Suppressor macrophage treated with lipopolysaccharide for 1 hour (primary cell): ENCODE results near the gene SLIT2.

Experiments
- DNase-seq, 3 donors: peaks; one replicate each; pipeline ENCODE4 v3.0.0-alpha.2; 2020 to 2022

SLIT2 gene

DNA sequence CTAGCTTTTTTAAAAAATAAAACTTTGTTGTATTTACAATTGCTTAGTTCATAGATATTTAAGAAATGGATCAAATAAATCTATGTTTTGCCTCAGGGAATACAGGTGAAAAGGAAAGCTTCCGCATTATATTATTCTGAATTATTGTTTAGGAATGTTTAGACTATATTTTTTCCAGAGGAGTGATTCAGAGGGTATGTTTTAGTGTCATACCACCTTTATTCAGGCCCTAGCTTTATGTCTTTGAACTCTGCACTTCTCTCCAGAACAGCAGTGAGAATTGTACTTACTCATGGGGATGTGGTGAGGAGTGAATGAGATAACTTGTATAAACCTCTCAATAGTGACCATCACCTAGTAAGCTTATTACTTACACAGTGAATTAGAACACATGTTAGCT lies 14.0 kb downstream of the SLIT2 start:
- DNase-seq: no peak

DNA sequence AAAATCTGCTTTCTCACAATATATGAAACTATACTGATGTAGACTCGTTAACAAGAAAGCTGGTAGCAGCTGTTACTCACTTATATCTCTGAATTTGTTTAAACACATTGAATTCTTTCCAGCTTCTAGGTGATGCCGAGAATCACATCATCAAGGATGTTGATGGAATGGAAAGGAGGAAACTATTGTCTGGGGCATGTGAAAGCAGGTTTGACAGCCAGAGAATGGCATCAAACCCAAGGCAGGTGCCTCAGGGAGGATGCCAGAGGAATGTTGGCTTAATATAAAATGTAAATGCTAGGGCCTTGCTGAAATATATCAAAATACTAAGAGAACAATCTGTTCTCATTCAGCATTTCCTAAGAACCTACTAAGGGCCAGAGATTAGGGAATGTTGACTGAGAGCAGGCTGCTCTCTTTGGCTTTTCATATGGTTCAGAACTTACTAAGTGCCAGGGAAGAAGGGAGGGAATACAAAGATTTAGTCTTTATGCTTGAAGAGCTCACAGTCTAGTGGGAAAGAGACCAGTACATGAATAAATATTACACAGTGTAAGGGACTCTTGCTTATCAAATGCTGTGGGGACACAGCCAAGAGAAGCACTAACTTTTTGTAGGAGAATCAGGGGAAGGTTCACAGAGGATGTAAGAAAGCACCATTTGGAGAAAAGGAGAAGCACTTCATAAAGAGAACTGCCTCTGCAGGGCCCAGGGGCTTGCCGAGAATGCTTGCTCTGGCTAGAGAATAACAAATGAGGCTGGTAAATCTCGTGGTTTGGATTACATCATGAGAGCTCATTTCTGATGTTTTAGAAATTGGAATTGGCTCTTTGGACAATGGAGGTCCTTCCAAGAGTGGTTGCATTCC lies 14.7 kb downstream of the SLIT2 start:
- DNase-seq: no peak

DNA sequence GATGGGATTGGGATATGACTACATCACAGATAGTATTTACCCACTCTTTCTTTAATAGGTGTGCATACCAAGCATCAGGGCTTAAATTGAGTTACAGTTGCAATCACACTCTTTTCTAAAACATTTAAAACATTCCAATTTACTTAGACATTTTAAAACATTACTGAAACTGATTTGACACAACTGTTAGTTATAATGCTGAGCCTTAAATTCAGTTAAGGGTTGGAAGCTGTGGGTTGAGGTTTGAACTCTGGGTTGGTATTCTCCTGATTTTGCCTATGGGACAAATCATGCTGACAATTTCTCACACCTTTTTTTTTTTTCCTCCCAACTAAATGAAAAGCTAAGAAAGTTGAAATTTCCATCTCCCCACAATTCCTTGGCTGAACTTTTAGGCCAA lies 16.3 kb downstream of the SLIT2 start:
- no peak for DNase-seq

DNA sequence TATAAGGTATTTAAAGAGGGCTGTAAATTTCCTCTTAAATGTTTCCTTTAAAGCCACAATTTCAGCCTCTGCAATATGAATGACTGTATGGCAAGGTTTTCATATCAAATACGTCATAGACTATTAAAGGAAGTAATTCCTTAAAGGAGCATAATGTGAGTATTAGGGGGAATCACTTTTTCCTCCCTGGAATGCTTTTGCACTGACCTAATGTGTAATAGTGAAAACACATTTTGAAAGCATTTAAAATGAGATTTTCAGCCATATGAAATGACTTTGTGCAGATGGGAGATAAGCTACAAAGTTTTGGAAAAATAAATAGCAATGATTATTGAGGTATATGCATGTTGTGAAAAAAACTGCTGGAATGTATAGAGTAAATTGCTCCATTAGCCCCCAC lies 17.6 kb downstream of the SLIT2 start:
- DNase-seq: no peak

DNA sequence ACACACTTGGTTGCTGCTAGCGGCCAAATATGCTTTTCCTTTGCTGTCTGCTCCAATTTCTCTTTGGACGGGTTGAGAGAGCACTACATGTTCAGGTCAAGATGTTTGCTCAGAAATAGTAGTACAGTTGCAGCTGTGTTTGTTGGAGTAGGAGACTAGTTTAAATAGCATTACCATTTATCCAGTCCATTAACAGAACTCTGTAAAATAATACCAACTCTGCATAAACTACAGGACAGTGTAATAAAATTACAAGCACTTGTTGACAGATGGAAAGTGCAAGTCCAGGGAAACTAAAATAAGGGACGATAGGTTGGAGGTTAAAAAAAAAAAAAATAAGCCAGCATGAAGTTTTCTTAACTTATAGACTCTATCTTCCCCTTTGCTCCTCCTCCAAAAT lies 20.2 kb downstream of the SLIT2 start:
- no peak for DNase-seq

DNA sequence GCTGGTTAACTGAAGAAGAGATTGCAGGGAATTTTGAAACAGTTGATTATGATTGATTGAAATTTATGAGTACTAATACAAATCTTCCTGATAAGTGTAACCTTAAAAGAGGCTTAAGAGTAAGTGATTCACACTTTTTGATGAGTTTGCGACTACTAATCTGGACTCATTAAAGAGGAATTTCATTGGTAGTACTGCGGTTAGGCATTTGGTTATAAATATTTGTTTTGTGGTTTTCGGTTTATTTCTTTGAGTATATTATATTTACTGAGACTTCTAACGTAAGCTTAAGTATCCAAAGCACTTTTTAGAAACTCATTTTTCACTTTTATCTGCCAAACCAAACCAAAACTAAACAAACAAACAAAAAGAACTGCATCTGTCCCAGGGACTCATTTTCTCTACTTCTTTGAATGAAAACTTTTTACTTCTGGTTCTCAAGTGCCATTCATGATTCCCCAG lies 20.7 kb downstream of the SLIT2 start:
- no peak for DNase-seq

DNA sequence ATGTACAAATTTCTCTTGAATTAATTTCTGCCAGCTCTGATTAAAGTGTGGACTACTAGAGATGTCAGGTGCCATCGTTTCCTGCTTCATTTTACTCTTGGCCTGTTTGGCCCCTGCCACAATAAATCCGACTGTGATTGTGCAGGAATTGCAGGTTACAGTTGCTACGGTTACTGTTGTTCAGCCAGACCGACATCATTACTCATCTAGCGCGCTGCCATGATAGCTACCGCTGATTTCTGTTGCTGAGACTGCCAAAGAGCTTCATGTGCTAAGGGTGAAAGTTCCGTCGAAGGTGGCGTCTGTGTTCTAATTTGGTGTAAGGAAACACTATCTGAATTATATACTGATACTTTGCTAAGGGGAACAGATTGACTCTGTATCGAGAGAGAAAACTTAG lies 22.1 kb downstream of the SLIT2 start:
- no peak for DNase-seq

DNA sequence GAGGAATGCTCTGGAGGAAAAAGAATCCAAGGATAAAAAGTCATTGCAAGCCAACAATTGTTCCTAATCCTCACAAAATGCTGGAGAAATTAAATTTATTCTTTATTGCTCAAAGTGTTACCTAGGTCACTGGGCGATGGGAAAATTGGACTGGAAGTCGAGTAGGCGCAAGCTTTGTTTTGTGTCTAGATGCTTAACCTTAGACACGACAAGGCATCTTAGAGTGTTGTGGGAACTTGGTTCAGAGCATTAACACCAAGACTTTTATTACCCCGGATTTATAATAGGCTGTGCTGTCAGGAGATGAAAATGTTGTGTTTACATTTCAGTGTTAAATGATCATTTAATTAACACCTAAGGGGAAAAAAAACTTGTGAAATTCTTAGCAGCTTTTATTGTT lies 25.1 kb downstream of the SLIT2 start:
- DNase-seq: no peak

DNA sequence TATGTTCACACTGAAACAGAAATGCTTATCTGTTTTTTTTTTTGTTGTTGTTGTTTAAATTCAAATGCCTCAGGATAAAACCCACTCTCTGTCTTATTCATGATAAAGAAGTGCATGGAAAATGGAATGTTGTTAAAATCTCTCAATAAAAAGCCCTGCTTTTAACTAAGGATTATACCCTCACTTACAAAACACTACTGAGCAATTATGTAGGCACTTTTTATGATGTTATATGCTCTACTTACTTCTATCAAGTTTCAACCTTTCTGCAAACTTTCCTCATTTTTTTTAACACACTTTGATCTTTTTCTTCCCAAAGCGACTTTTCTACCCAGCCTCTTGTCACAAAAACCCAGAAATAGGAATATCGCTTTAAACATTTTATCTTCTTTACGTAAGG lies 26.5 kb downstream of the SLIT2 start:
- no peak for DNase-seq

DNA sequence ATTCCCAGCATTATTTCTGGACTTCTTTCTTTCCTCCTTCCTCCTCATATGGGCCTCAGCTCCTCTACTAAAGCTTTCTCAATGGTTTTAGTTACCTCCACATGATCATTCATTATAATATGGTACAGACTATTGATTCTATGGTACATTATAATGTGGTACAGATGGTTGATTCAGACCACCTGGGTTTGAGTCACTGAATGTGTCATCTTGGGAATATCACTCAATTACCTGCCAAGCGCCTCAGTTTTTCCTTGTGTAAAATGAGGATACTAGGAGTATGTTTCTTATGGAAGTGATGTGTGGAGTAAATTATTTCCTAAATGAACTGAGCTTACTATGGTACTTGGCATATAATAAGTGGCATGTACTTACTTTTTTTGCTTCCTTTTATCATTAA lies 27.7 kb downstream of the SLIT2 start:
- no peak for DNase-seq

DNA sequence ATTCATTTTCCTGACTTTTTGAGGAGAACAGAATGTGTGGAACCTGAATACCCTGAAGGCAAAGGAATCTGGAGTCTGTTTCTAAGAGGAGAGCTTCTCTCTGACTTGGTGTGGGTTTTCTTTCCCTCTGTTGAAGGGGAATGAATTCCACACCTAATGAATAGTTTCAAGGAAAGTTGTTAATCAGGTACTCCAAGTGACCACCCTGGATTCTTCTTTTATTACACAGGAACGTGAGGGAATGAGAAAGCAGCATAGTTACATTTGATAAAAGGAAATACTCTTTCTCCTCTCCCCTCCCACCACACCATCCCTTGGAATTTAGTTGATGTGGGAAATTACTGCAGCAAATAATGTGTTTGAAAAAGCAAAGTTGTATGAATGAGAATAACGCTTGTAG lies 29.7 kb downstream of the SLIT2 start:
- no peak for DNase-seq

DNA sequence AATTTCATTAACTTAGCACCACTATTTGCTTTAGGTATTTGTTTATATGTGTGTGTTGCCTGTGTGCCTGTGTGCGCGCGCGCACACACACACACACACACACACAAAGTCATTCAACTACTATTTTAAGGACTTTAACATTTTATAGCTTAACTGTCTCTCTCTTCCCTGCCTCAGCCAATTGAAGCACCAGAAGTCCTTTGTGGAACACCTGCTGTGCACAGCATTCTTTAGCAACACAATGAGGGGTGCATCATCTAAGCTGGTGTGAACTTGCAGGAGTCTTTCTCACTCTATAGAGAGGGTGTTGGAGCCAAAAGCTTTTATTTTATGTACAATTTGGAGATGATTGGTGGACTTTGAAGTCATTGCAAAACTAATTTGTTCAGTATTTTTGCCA lies 31.3 kb downstream of the SLIT2 start:
- no peak for DNase-seq

DNA sequence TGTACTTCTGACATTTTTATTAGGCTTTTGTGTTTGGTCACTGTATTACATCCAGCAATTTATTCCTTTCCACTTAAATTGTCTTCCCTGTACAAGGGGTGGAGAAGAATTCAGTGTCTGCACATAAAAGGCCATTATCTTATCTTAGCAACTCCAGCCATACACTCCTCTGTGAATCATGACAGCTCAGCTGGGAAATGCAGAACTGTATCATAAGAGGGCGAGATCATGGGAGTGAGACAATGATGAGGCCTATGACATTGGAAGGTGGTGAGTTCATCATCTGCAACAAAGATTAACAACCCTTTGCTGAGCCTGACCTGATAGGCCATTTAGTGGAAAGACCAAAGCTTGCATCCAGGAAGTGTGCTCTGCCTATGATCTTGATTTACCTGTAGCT lies 33.3 kb downstream of the SLIT2 start:
- DNase-seq: peak; percentile 30 to 56 (median 35)

DNA sequence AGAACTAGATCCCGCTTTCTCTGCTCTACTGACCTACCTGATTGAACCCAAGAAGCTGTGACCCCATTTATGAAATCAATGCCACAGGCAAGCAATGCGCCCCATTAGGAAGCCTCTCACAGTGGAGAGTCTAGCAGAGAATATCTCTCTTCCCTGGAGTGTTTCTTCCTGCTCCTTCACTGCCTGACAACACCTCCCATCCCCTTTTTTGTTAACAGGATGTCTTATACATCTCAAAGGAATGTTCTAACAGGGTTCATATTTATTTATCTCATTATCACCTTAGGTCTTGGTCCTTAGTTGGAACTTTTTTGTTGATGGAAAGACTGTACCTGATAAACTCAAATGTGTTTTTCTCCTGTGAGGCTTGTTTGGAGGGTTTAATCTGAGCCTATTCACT lies 35.5 kb downstream of the SLIT2 start:
- no peak for DNase-seq

DNA sequence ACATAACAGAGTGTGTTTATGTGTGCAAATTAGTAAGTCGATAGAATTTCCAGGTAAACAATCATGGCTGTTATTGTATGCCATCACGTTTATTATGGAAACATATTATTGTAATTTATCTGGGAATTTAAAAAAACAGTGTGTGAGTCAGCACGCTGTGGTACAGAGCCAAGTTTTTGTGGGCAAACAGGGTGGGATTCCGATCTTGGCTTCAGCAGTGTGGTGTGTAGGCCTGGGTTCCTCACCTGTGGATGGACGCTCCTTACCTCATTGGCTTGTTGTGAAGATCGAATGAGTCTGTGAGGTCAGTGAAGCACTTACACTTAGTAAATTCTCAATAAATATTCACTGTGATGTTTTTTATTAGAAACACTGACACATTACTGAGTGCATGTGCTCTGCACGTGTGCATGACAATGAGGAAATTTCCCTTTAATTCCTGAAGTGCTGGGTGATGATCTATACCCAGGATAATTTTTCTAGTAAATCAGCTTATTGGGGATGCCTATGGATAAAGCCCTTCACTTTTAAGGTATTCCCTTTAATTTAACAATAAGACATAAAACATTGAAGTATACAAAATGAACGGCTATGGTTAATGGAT lies 36.4 kb downstream of the SLIT2 start:
- no peak for DNase-seq

DNA sequence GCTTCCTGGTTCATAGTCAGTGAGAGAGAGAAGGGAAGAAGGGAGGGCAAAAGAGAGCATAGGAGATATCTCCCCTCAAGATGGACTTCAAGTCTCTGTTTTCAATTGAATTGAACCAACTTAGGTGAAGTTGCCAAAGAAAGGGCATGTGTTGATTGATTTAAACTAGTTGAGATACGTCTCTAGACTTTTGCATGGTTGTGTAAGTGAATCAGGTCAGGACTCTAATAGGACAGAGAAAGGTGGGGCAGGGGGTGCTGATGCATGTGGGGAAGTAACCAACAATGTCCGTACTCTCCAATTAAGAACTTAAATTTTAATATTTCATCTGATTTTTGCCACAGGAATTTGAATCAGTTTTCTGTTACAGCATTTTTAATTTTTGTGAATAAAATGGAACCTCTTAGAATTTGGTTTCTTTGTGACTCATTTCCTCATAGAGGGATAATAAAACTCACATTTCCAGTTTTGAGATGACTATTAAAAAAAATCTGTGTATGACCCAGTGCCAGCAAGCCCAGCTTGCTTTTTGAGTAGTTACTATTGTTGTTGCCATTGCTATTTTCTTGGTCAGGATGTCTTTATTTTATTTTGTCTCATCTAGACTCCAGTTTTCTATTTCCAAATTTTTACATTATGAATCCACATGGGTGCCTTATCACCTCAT lies 37.3 kb downstream of the SLIT2 start:
- no peak for DNase-seq

DNA sequence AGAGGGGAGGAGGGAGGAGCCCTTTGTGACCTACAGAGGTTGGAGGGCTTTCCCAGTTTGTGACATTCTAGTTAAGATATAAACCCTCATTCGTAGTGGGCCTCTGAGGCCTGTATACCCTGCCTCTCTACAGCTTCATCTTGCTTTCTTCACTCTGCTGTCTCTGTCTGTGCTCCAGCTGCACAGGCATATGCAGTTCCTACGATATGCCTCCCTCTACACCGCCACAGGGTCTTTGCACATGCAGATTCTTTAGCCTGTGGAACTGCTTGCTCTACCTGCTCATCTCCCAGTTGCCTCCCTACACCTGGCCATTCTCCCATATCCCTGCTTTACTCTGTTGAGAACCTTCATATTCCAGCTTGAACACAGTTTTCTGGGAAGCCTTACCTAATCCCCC lies 38.1 kb downstream of the SLIT2 start:
- DNase-seq: no peak

DNA sequence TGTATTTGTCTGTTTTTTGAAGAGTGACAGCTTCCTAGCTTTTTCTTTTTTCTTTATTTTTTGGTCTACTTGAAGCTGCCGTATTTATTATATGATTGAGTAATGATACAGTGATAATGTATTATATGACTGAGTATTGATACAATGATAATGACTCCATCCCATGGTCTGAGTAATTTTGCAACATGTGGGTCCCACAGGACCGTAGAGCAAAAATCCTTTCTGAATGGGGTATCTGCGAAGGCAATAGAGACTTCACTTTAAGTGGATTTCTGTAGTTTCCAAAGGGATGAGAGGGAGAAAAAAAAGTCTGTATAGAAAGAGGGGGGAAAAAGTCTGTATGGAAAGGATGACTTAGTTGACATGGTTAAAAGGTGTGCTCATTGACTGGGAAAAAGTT lies 41.0 kb downstream of the SLIT2 start:
- no peak for DNase-seq

DNA sequence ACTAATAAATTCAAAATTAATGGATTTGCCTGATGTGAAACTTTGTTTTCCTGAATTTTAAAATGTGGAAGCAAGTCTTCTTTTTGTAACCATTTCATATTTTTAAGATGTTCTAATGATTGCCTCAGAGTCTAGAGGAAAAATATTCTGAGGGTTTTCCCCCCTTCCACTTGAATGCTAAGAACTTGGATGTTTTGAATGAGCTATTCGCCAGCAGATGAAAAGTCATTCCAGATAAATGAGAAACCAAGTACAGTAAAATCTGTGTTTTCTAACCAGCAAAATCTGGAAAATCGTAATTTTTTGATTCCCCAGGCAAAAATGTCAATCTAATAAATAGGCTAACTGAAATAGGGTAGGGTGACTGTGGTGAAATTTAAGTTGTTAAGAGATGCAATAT lies 45.6 kb downstream of the SLIT2 start:
- no peak for DNase-seq

DNA sequence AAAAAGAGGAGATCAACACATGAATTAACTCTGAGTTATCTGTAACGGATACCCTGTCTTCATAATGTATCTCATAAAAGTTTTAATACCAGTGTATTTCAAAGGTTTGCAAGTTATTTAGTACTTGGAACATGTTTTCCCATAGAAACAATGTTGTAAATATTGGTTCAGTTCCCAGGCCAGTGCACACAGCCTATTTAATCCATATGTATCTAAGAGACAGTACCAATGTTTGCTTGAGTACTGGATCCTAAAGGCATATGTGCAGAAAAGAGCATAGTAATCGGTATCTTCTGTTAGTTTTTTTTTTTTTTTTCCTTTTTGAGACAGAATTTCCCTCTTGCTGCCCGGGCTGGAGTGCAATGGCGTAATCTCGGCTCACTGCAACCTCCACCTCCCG lies 46.1 kb downstream of the SLIT2 start:
- no peak for DNase-seq

DNA sequence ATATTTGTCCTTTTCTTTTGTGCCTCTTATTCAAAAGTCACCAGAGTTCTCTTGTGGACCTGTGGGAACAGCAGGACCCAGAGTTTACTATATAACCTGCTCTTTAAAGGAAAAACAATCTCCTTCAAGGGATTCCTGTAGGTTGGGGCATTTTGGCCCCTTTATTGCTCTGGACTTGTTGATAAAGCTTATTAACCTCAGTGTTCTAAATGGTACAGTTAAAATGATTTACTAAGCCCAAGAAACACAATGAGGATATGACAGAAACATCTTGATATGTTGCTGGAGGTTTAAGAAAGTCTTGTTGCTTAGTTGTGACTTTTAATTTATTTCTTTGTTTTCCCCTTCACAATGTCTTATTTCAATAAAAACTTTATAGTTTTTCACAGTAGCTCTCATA lies 46.8 kb downstream of the SLIT2 start:
- DNase-seq: no peak

DNA sequence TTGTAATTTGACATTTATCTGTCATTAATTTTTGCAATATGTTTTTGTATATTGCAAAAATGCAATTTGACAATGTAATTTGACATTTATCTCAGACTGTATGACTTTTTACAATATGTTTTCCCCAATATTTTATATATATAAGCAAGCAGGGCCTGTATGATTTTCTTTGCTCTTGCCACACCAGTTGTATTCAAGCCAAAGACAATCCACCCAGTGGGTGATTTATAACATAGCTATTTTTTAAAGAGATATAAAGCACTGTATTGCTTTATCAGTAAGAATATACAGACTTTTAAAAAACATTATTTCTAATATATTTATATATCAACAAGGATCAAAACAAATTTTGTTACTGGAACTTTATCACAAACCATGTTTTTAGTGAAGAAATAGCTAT lies 47.3 kb downstream of the SLIT2 start:
- no peak for DNase-seq

DNA sequence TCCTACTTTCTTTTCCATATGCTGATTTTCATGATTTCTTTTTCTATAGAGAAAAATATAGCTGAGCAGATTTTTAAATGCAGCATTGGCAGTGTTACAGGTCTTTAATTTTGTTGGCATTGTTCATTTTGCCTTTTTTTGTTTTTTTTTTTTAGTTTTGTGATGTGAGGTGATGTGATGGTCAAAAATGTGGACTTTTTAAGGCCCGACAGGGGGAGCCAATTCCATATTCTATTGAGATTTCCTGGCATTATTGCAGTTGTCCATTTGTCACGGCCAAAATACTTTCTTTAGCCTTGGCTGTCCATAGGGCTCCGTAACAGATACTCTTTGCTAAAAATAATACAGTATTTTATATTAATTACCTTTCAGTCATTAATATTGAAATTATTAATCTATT lies 47.8 kb downstream of the SLIT2 start:
- DNase-seq: peak in 2 of 3 donors; percentile 2 to 3

DNA sequence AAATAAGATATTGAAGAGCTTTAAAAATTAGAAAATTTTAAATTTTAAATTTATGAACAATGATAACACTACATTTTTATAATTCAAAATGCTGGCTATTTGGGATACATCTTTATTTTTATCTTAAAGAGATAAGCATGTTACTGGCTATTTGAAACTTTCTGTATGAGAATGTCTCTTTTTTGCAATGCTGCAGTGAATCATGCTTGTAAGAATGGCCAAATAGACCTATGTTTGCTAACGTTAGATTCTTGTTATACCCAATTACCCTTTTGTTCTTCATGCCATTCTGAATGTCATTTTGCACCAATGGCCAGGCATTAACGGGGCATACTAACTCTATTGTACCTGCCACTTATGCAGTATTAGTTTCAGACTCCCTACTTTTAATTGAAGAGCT lies 49.5 kb downstream of the SLIT2 start:
- DNase-seq: no peak
